DMS53 (cell line): ENCODE data around the gene FAM216A.
A peak's percentile ranks its signal among the peaks of the same experiment; 100 is the strongest.
"Not testable (repeated sequence)": the region's sequence is repeated elsewhere in the genome, so short reads cannot be mapped to it uniquely, and the experiment has no call there.

Source experiments
- DNase-seq: peaks from one replicate; lab custom pipeline; 2025; lab: John Stamatoyannopoulos, UW

FAM216A gene

GRCh38 chr12:110498984-110499706 is 30.5 kb downstream of the FAM216A start:
- DNase-seq = no peak

GRCh38 chr12:110501399-110501751 is 32.7 kb downstream of the FAM216A start:
- peak; percentile 88 for DNase-seq

DNA sequence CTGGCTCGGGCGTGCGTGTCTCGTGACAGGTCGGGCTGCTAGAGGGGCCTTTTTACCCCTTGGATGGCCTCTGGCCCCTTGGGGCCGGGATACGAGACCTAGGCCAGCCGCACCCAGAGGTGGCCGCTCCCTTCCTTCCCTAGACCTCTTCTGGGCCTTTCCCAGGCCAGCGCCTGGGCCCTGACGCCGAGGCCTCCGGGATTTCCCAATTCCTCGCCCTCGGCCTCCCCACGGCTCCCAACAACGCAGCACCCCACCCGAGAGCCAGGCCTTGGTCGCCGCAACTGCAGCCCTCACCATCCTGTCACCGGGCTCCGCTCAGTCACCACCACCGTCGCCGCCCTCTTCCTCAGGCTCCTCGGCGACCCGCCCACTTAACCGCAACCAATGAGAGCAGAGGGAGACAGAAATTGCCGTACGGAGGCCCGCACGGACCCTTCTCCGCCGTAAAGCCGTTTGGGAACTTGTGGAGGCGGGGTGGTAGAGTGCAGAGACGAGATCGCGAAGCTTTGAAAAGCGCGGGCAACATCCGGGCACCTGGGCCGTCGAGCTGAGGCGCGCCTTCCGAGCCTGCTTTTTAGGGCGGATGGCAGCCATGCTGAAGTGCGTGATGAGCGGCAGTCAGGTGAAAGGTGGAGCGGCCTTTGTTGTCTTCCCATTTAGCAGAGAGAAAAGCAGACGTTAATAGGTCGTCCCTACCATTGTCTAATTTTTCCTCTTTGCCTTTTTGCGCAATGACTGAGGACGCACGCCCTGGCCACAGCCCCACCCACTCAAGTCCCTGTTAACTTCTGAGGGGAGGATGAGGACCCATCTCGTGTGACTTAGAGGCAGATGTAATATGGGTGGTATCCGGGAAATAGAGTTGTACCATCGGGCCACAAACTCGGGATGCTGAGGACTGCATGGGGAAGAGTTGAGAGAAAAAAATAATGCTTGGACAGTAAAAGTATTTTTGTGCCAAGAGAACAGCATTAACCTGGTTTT is 33.4 kb downstream of the FAM216A start, which contains the start of the genes RAD9B and VPS29:
TSS of gene RAD9B (plus strand) at position 580 of the 987 bp plus-strand sequence. CDS start at position 587, 7 bp downstream.
TSS of gene VPS29 (minus strand) at position 360 of the 987 bp plus-strand sequence. CDS start at position 300, 60 bp downstream.
- DNase-seq = peak; percentile 100

DNA sequence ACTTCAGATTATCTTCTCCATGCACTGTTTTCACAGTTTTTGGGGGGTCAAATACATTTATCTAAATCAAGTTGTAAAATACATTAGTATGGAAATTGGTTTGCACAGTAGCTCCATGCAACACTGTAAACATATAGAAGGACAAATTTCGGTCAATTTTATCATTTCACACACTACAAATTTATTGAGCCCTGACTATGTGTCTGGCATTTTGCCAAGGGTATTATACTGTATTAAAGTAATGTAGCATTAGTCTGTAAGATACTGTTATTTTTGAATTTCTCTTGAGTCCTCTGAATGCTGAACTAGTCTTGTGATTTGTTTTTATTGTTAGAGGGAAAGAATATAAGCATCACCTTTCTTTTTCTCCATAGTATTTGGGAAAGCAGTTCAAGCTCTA is 34.8 kb downstream of the FAM216A start:
- no peak for DNase-seq

GRCh38 chr12:110505332-110505731 is 36.7 kb downstream of the FAM216A start:
- no peak for DNase-seq

- no peak for DNase-seq
Measured at GRCh38 chr12:110508071-110508586, 39.5 kb downstream of the FAM216A start.

GRCh38 chr12:110513842-110514241 is 45.2 kb downstream of the FAM216A start:
- DNase-seq = no peak

- DNase-seq = no peak
Measured at GRCh38 chr12:110514363-110514762, 45.7 kb downstream of the FAM216A start.

DNA sequence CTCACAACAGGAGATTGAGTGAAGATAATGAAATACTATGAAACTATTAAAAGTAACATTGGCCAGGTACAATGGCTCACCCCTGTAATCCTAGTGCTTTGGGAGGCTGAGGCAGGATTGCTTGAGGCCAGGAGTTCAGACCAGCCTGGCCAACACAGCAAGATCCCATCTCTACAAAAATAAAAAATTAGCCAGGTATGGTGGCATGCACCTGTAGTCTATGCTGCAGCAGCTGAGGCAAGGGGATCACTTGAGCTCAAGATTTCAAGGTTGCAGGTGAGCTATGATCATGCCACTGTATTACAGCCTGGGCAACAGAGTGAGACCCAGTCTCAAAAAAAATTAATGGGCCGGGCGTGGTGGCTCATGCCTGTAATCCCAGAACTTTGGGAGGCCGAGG is 48.4 kb downstream of the FAM216A start:
- DNase-seq = no peak

DNA sequence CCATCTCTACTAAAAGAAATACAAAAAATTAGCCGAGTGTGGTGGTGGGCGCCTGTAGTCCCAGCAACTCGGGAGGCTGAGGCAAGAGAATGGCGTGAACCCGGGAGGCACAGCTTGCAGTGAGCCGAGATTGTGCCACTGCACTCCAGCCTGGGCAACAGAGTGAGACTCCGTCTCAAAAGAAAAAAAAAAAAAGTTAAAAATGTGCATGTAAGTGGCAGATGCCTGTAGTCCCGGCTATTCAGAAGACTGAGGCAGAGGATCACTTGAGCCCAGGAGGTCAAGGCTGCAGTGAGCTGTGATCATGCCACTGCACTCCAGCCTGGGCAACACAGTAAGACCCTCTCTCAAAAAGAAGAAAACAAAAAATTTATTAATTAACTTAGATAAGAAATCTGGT is 49.4 kb downstream of the FAM216A start:
- DNase-seq = not testable (repeated sequence)

- DNase-seq = not testable (repeated sequence)
Measured at GRCh38 chr12:110520876-110521712, 52.4 kb downstream of the FAM216A start.

- no peak for DNase-seq
Measured at GRCh38 chr12:110528277-110528839, 59.7 kb downstream of the FAM216A start.

- DNase-seq = no peak
Measured at GRCh38 chr12:110530511-110530910, 61.9 kb downstream of the FAM216A start.

DNA sequence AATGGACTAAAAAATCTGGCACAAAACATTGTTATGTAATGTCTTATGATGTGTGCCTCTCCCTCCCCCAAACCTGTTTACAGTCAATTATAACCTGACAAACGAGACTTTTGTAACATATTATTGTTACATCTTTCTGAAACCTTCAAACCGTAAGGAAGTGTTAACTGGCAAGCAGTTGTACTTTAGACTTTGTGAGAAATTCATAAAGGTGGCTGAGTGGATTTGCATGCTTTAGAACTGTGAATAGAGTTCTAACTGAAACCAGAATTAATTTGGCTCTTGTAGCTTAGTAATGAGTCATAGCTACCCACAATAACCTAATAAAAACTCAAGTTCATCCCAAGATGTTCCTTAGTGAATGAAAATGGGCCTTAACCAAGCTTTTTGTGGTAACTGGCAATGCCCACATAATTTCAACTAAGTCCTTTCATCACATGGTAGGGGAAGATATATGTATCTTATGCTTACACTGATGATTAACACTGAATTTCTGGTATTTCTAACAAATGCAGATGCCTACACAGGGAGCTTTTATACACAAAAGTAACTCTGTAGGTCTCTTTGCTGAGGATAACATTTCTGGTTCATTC is 63.2 kb downstream of the FAM216A start:
- DNase-seq = no peak

GRCh38 chr12:110532644-110533043 is 64.0 kb downstream of the FAM216A start:
- DNase-seq = no peak

- peak; percentile 37 for DNase-seq
Measured at GRCh38 chr12:110533607-110534006, 65.0 kb downstream of the FAM216A start.

GRCh38 chr12:110534811-110535210 is 66.2 kb downstream of the FAM216A start:
- DNase-seq = no peak

DNA sequence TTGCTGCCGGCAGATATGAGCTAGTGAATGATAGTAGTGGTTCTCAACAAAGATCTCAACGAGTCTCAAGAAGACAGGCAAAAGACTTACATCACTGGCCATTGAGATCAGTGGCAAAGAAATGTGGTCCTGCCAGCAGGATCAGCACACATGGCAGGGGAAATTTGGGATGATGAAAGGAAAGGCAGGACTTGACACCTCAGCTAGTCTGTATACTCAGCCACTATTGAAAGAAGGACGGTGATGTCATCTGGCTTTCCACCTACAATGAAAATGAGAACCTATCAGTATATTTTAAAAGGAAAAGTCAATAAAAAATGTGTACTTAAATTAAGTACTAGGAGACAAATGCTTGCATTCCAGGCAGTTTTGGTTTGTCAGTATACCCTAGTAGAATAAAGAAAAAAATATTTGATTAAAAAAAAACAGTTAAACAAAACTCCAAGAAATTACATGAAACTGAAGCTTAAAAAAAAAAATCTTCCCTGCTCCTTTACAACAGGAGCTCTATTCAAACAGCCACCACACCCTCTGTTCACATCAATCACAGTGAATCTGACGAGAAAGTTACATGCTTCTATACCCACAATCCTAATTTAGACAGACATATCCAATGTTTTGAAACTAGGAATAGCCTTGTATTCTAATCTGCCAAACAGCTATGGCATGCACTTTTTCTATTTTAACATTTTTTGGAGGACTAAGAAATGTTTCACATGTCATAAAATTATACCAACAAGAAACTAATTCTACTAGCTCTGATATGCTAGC is 68.4 kb downstream of the FAM216A start:
- no peak for DNase-seq

DNA sequence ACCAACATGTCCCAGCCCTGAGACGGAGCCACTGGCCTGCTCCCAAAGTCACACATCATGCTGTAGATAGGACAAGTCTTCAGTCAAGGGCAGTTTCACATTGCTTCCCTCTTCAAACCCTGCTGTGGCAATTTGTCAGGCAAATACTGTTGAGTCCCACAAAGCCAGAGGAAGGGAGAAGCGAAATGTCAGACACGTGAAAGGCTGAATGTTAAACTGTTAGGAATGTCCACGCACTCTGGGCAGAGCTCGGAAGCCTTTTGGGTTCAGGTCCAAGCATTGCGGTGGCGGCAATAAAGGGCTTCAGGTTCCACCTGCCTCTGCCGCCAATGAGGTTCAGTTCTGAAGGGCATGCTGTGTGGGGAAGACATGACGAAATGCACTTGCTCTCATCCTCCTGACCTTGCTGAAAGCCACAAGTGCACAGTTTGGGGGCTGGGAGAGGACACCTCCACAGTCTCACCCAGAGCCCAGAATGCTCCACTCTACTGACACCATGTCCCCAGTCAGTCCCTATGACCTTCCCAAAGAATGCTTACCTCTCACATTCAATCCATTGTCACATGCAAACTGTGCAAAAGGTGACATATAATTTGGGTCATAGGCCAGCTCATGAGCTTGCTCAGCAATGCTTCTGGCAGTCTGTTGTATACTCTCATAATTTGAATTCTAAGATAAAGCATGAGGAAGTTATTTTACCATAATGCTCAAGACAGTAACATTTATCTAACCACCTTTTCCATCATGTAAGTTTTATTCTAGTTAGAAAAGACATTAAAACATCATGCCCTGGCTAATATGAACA is 69.2 kb downstream of the FAM216A start:
- DNase-seq = no peak
